Panc1 (cell line): ENCODE results near the gene PHRF1. TPM values are rescaled to one million over a fixed set of nuclear protein-coding genes. Genes with fewer than 3 reads are reported as not detected.

ENCODE experiments used
- ATAC-seq: fragments of 200-7000 bp; cut with Tn5 transposase; 2 replicates; pipeline ENCODE4 v1.9.1; 2020; ENCODE audit warnings: mild to moderate bottlenecking, moderate library complexity
- BruUV-seq: library from RNA; stranded (reverse); fragments of 400-500 nt; replicated peaks from 2 replicates; lab custom pipeline; 2021; lab: Mats Ljungman, UMichigan
- CTCF ChIA-PET: fragments of 300-600 bp; sonication (Branson Sonifier 250); formaldehyde crosslinking; loops from one replicate; lab custom pipeline; 2022; ENCODE audit warnings: antibody characterized with exemption; lab: Charles Lee
- POLR2A ChIA-PET: fragments of 300-600 bp; sonication (Branson Sonifier 250); formaldehyde crosslinking; loops from one replicate; lab custom pipeline; 2022; ENCODE audit warnings: antibody characterized with exemption; lab: Charles Lee
- DNase-seq: peaks from one replicate; pipeline ENCODE4 v3.0.0-alpha.2; 2010; ENCODE audit warnings: low read depth, low spot score
- H3K27ac ChIP-seq: 2 replicates; pipeline ENCODE4 v1.5.1; 2011; ENCODE audit warnings: mild to moderate bottlenecking, low read length, inconsistent platforms
- H3K27me3 ChIP-seq: fragments of 200-500 bp; sonication (Bioruptor generic); 2 replicates; pipeline ENCODE4 v1.6.0; 2014; ENCODE audit warnings: low read length, inconsistent platforms; ENCODE audit not compliant: control insufficient read depth, insufficient read depth
- H3K36me3 ChIP-seq: fragments of 200-500 bp; sonication (Bioruptor generic); 2 replicates; pipeline ENCODE4 v1.5.1; 2014; ENCODE audit warnings: inconsistent platforms, mild to moderate bottlenecking, low read length, moderate library complexity; ENCODE audit not compliant: control insufficient read depth, insufficient read depth
- H3K4me1 ChIP-seq: 2 replicates; pipeline ENCODE4 v1.5.1; 2011; ENCODE audit warnings: inconsistent platforms, mild to moderate bottlenecking, low read length, moderate library complexity; ENCODE audit not compliant: control insufficient read depth, insufficient read depth
- H3K4me3 ChIP-seq, 2 experiments: 2 replicates each; pipeline ENCODE4 v1.5.1; 2011 to 2012; ENCODE audit warnings: low read depth in 2 of 2, low read length in 2 of 2, mild to moderate bottlenecking in 2 of 2, inconsistent platforms in 1 of 2, moderate library complexity in 1 of 2
- H3K9me3 ChIP-seq: fragments of 200-500 bp; sonication (Bioruptor generic); 2 replicates; pipeline ENCODE4 v1.5.1; 2014; ENCODE audit warnings: low read depth, mild to moderate bottlenecking, inconsistent platforms, low read length, moderate library complexity; ENCODE audit not compliant: control insufficient read depth, insufficient read depth
- CTCF ChIP-seq: fragments of 450-650 bp; IDR thresholded peaks from 2 replicates; pipeline ENCODE4 v1.5.1; 2017; ENCODE audit warnings: mild to moderate bottlenecking
- POLR2AphosphoS5 ChIP-seq: IDR thresholded peaks from 2 replicates; pipeline ENCODE4 v1.6.1; 2012; ENCODE audit warnings: mild to moderate bottlenecking, low read depth, low read length, moderate library complexity
- REST ChIP-seq, 2 experiments: IDR thresholded peaks; 2 replicates each; pipeline ENCODE4 v1.6.1; 2011 to 2012; ENCODE audit warnings: low read depth in 2 of 2, control low read depth in 1 of 2, low read length in 1 of 2, mild to moderate bottlenecking in 1 of 2, moderate library complexity in 1 of 2; ENCODE audit not compliant: insufficient read depth in 1 of 2
- SIN3A ChIP-seq: IDR thresholded peaks from 2 replicates; pipeline ENCODE4 v1.6.1; 2012; ENCODE audit warnings: low read depth, mild to moderate bottlenecking, low read length, moderate library complexity, borderline replicate concordance; ENCODE audit not compliant: insufficient read depth
- TCF7L2 ChIP-seq: IDR thresholded peaks from 2 replicates; pipeline ENCODE4 v1.6.1; 2011; ENCODE audit warnings: mild to moderate bottlenecking, low read depth, low read length, inconsistent platforms
- in situ Hi-C: cut with HindIII; loops from 2 replicates; pipeline ENCODE4 v1.10.0; 2016; ENCODE audit warnings: low sequenced_read_pairs, low pct_unique_long_range_greater_than_20kb
- intact Hi-C: fragments of 100-400 bp; cut with micrococcal nuclease; formaldehyde crosslinking; loops from one replicate; pipeline ENCODE4 v1.10.0; 2022; ENCODE audit not compliant: unreplicated experiment
- total RNA-seq: library from RNA; stranded (reverse); gene quantifications from one replicate; pipeline ENCODE4 v1.2.1, GENCODE V29; 2021; ENCODE audit not compliant: unreplicated experiment

PHRF1 gene
- total RNA-seq, 1 experiment from 2014 or later: 90.6 TPM

DNA sequence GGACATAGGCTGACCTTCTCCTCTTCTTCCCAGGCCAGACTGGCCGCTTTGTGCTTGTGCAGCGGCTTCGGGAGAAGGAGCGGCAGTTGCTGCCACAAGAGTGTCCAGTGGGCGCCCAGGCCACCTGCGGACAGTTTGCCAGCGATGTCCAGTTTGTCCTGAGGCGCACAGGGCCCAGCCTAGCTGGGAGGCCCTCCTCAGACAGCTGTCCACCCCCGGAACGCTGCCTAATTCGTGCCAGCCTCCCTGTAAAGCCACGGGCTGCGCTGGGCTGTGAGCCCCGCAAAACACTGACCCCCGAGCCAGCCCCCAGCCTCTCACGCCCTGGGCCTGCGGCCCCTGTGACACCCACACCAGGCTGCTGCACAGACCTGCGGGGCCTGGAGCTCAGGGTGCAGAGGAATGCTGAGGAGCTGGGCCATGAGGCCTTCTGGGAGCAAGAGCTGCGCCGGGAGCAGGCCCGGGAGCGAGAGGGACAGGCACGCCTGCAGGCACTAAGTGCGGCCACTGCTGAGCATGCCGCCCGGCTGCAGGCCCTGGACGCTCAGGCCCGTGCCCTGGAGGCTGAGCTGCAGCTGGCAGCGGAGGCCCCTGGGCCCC is 14.1 kb upstream of the PHRF1 start:
- ChIA-PET CTCF (no interaction called here), POLR2A (no interaction called here)
- peak overlapping the region; percentile 67 for H3K27ac ChIP-seq
- in situ Hi-C loops (no loop called here), intact Hi-C loops (no loop called here)
- BruUV-seq: TSS peak; percentile 61
- TF ChIP-seq CTCF (no peak), SIN3A (no peak), TCF7L2 (no peak), POLR2AphosphoS5 (no peak), REST (IDR thresholded peaks at IDR 0.05; ENCODE audit: insufficient read depth in 1 of 2, low read depth in 2 of 2, low read length in 1 of 2) (no peak)
- no peaks in the 10 kb centered on the region for H3K9me3 ChIP-seq
- DNase-seq (no peak), ATAC-seq (no peak)
- H3K4me1 ChIP-seq: peaks cover 41% of the 10 kb centered on the region
- no peaks in the 10 kb centered on the region for H3K27me3 ChIP-seq
- peak overlapping the region; percentile 78 to 91 for H3K4me3 ChIP-seq
- no peaks in the 10 kb centered on the region for H3K36me3 ChIP-seq

DNA sequence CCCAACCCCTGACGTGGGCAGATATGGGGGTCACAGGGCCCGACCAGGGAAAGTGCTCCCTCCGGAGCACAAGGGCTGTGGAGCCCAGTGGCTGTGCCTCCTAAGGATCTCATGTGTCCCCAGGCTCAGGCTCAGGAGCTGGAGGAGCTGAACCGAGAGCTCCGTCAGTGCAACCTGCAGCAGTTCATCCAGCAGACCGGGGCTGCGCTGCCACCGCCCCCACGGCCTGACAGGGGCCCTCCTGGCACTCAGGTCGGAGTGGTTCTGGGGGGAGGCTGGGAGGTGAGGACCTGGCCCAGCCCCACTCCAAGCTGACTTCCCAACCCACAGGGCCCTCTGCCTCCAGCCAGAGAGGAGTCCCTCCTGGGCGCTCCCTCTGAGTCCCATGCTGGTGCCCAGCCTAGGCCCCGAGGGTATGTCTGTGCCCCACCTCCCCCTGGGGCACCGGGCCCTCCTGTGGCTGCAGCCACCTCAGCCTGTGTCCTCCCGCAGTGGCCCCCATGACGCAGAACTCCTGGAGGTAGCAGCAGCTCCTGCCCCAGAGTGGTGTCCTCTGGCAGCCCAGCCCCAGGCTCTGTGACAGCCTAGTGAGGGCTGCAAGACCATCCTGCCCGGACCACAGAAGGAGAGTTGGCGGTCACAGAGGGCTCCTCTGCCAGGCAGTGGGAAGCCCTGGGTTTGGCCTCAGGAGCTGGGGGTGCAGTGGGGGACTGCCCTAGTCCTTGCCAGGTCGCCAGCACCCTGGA is 13.0 kb upstream of the PHRF1 start:
- CTCF ChIA-PET: no interaction called here
- in situ Hi-C loops: no loop called here
- Histone ChIP-seq H3K4me1 (peaks cover 47% of the 10 kb centered on the region), H3K36me3 (no peaks in the 10 kb centered on the region), H3K9me3 (no peaks in the 10 kb centered on the region), H3K27ac (no peak overlapping the region), H3K4me3 (no peak overlapping the region), H3K27me3 (no peaks in the 10 kb centered on the region)
- POLR2A ChIA-PET: no interaction called here
- TF ChIP-seq TCF7L2 (no peak), REST (IDR thresholded peaks at IDR 0.05; ENCODE audit: insufficient read depth in 1 of 2, low read depth in 2 of 2, low read length in 1 of 2) (no peak), POLR2AphosphoS5 (no peak; the same call in 1 of the 2 replicates), SIN3A (no peak), CTCF (no peak)
- no TSS peak for BruUV-seq
- DNase-seq: no peak
- intact Hi-C loops: no loop called here
- ATAC-seq: no peak
